HG03139 (cell line): ENCODE data around the gene EYA4.

ENCODE experiments used
- ATAC-seq: cut with Tn5 transposase; IDR thresholded peaks from one replicate; pipeline ENCODE4 v1.9.1; 2021; ENCODE audit not compliant: unreplicated experiment

The EYA4 gene

GRCh38 chr6:133435065-133435728 is 194.0 kb downstream of the EYA4 start:
- no peak for ATAC-seq

- no peak for ATAC-seq
These were observed 195.5 kb downstream of the EYA4 start for GRCh38 chr6:133436652-133437051.

- no peak for ATAC-seq
These were observed 200.3 kb downstream of the EYA4 start for GRCh38 chr6:133441491-133441890.

- no peak for ATAC-seq
These were observed 205.6 kb downstream of the EYA4 start for GRCh38 chr6:133446789-133447188.

- no peak for ATAC-seq
These were observed 206.8 kb downstream of the EYA4 start for GRCh38 chr6:133447924-133448323.

GRCh38 chr6:133456439-133456838 is 215.3 kb downstream of the EYA4 start:
- ATAC-seq: no peak

GRCh38 chr6:133456944-133457343 is 215.8 kb downstream of the EYA4 start:
- no peak for ATAC-seq

- ATAC-seq: no peak
These were observed 218.9 kb downstream of the EYA4 start for GRCh38 chr6:133460101-133460500.

- ATAC-seq: no peak
These were observed 222.6 kb downstream of the EYA4 start for GRCh38 chr6:133463790-133464189.

GRCh38 chr6:133466680-133467079 is 225.5 kb downstream of the EYA4 start:
- ATAC-seq: no peak

GRCh38 chr6:133467231-133467981 is 226.2 kb downstream of the EYA4 start:
- no peak for ATAC-seq

GRCh38 chr6:133467982-133468380 is 226.8 kb downstream of the EYA4 start:
- no peak for ATAC-seq

- no peak for ATAC-seq
These were observed 227.4 kb downstream of the EYA4 start for GRCh38 chr6:133468591-133468990.

- ATAC-seq: no peak
These were observed 233.4 kb downstream of the EYA4 start for GRCh38 chr6:133474516-133474915.

- ATAC-seq: no peak
These were observed 237.5 kb downstream of the EYA4 start for GRCh38 chr6:133478673-133479072.

- no peak for ATAC-seq
These were observed 246.0 kb downstream of the EYA4 start for GRCh38 chr6:133487174-133487573.

GRCh38 chr6:133495205-133495903 is 254.2 kb downstream of the EYA4 start:
- no peak for ATAC-seq

GRCh38 chr6:133499662-133500061 is 258.5 kb downstream of the EYA4 start:
- ATAC-seq: no peak

GRCh38 chr6:133501675-133502270 is 260.6 kb downstream of the EYA4 start:
- no peak for ATAC-seq

GRCh38 chr6:133502441-133503335 is 261.5 kb downstream of the EYA4 start:
- ATAC-seq: no peak

- no peak for ATAC-seq
These were observed 262.2 kb downstream of the EYA4 start for GRCh38 chr6:133503336-133503729.
